Activated CD4-positive, alpha-beta T cell treated with anti-CD3 and anti-CD28 coated beads, Interleukin-2, amount 10 ng/mL, durations not matched to agents 7 days and 5 days (primary cell): ENCODE results near the gene ZNHIT1. TPM values are rescaled to one million over a fixed set of nuclear protein-coding genes. Genes with fewer than 3 reads are reported as not detected.
"Not testable (repeated sequence)": the region's sequence is repeated elsewhere in the genome, so short reads cannot be mapped to it uniquely, and the experiment has no call there.

ENCODE experiments used
- CTCF ChIA-PET: fragments of 350-600 bp; sonication (Branson Sonifier 250); formaldehyde crosslinking; loops from one replicate; lab custom pipeline; 2021; ENCODE audit warnings: antibody characterized with exemption; lab: Charles Lee
- POLR2A ChIA-PET: fragments of 350-600 bp; sonication (Branson Sonifier 250); formaldehyde crosslinking; loops from one replicate; lab custom pipeline; 2021; ENCODE audit warnings: antibody characterized with exemption; lab: Charles Lee
- DNase-seq: peaks from one replicate; pipeline ENCODE4 v3.0.0-alpha.2; 2020
- H3K27ac Mint-ChIP-seq: one replicate; pipeline ENCODE4 v1.8.0; 2021; ENCODE audit warnings: mild to moderate bottlenecking, moderate library complexity, mixed read lengths
- H3K27me3 Mint-ChIP-seq: one replicate; pipeline ENCODE4 v1.8.0; 2021; ENCODE audit warnings: mixed read lengths
- H3K36me3 Mint-ChIP-seq: one replicate; pipeline ENCODE4 v1.8.0; 2021; ENCODE audit warnings: low read depth, mixed read lengths
- H3K4me1 Mint-ChIP-seq: one replicate; pipeline ENCODE4 v1.8.0; 2021; ENCODE audit warnings: mixed read lengths
- H3K4me3 Mint-ChIP-seq: one replicate; pipeline ENCODE4 v1.8.0; 2021; ENCODE audit warnings: mild to moderate bottlenecking, moderate library complexity, mixed read lengths
- H3K9me3 Mint-ChIP-seq: one replicate; pipeline ENCODE4 v1.8.0; 2021; ENCODE audit warnings: mixed read lengths
- total RNA-seq, 2 experiments: library from RNA; stranded (reverse); gene quantifications; one replicate each; pipeline ENCODE4 v1.2.3, GENCODE V29; 2021

ZNHIT1 gene
- total RNA-seq, 2 experiments from 2014 or later: 61.6 to 67.4 TPM

- H3K36me3 Mint-ChIP-seq, H3K4me3 Mint-ChIP-seq, H3K9me3 Mint-ChIP-seq, POLR2A ChIA-PET, DNase-seq, H3K27ac Mint-ChIP-seq: not testable (repeated sequence)
- peaks cover 37% of the 10 kb centered on the region for H3K27me3 Mint-ChIP-seq
- H3K4me1 Mint-ChIP-seq: peaks cover 11% of the 10 kb centered on the region
- CTCF ChIA-PET: interaction anchor here (0.7 to 1.5 kb wide), 5 partner anchors 7 to 838 kb away, joined by 3 to 7 read pairs (median 4); partner anchors contain the start of gene FIS1
Observed at GRCh38 chr7:101199522-101199921, 18.4 kb upstream of the ZNHIT1 start.

DNA sequence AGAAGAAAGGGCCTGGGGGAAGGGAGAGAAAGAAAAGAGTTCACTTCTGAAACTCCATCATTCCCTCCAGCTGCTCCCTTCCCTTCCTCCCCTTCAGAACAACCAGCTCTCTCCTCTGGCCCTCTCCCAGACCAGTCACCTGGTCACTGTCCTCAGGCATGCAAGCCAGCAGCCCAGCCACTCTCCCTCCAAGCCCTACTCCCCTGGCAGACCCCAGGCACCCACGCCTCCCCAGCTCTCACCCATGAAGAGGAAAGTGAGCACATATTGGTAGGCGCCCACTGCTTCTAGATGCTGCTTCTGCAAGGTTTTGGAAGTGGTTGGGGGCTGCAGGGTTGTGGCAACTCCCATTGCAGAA is 17.5 kb upstream of the ZNHIT1 start:
- ChIA-PET POLR2A (no interaction called here), CTCF (interaction anchor here (1.0 to 1.5 kb wide), 4 partner anchors 8 to 57 kb away, joined by 3 to 7 read pairs (median 4); partner anchors contain the start of gene FIS1)
- H3K27ac Mint-ChIP-seq: no peak overlapping the region
- no peaks in the 10 kb centered on the region for H3K9me3 Mint-ChIP-seq
- no peak for DNase-seq
- peaks cover 11% of the 10 kb centered on the region for H3K4me1 Mint-ChIP-seq
- peaks cover 34% of the 10 kb centered on the region for H3K27me3 Mint-ChIP-seq
- no peaks in the 10 kb centered on the region for H3K36me3 Mint-ChIP-seq
- H3K4me3 Mint-ChIP-seq: no peak overlapping the region

DNA sequence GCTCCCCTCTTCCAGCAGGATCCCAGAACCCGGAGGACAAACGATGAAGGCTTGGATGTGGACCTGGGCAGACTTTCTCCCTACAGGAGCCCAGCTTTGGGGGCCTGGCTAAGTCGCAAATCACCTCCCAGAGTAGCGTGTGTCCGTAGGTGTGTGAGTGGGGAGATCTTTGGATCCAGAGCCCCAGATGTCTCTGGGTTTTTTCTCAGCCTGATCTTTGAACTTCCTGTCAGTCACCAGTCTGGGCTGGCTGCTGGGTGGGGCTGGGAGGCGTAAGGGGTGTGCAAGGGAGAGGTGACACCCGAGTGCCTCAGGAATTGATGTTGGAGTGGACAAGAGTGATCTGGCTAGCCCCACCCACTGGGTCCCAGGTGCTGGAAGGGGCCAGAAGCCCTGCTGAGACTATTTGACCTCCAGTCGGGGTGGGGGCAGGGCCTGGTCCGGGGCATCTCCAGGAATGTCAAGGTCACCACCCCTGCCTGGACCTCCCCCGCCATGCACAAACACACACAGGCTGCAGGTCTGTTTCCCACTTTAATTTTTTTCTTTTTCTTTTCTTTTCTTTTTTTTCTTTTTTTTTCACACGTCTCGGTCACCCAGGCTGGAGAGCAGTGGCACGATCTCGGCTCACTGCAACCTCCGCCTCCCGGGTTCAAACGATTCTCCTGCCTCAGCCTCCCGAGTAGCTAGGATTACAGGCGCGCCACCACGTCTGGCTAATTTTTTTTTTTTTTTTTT is 16.9 kb upstream of the ZNHIT1 start, which contains the start of gene MOGAT3:
MOGAT3 (minus strand) TSS at position 175 of the 738 bp plus-strand sequence. CDS start 182 bp downstream, outside the sequence.
- CTCF ChIA-PET: interaction anchor here (0.6 to 1.5 kb wide), 5 partner anchors 9 to 83 kb away, joined by 3 to 7 read pairs (median 4); partner anchors contain the start of gene FIS1
- Mint-ChIP-seq H3K9me3 (no peaks in the 10 kb centered on the region), H3K36me3 (no peaks in the 10 kb centered on the region), H3K27me3 (peaks cover 34% of the 10 kb centered on the region), H3K4me3 (no peak within 1 kb of the TSS), H3K27ac (peak within 1 kb of the TSS; percentile 36), H3K4me1 (peaks cover 11% of the 10 kb centered on the region)
- POLR2A ChIA-PET: no interaction called here
- DNase-seq: no peak

DNA sequence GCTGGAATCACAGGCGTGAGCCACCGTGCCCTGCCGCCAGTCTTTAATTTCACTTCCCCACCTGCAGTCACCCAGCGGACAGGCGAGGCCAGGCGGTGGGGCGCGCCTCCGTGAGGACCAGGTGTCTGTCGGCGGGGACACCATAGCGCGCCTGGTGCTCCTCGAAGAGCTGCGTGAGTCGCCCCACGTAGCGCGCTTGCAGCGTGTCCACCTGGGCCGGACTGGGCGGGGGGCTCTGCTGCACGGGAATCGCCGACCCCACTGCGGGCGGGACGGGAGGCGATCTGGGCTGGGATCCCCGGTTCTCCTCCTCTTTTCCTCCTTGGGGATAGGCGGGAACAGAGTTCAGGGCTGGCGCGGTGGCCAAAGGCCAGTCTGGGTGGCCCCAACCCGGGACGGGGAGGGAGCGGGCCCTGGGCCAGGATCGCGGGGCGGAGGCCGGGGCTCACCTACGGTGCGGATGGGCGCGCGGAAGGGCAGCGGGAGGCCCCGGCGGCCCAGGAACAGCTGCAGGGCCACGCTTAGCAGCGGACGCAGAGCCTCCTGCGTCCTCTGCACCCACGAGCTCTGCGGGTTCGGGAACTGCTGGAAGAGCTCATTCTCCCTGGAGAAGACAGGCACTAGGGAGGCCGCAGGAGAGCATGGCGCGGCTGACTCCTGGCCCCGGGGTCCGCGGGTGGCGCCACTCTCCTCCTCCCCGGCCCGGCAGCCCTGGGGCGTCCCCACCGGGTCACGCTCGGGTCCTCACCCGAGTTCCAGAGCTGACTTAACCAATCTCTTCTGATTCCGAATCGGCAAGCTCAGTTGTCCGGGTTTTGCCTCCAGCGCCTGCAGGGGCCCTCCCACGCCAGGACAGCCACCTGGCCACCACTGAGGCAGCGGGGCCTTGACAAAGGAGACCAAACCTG is 16.0 kb upstream of the ZNHIT1 start:
- Mint-ChIP-seq H3K27me3 (peaks cover 34% of the 10 kb centered on the region), H3K4me1 (peaks cover 11% of the 10 kb centered on the region), H3K36me3 (peaks cover 2% of the 10 kb centered on the region), H3K27ac (no peak overlapping the region), H3K4me3 (no peak overlapping the region), H3K9me3 (no peaks in the 10 kb centered on the region)
- CTCF ChIA-PET: interaction anchor here (0.7 to 3.4 kb wide), 2 partner anchors 10 to 58 kb away, joined by 4 to 14 read pairs; no protein-coding TSS in a partner anchor
- POLR2A ChIA-PET: no interaction called here
- no peak for DNase-seq

DNA sequence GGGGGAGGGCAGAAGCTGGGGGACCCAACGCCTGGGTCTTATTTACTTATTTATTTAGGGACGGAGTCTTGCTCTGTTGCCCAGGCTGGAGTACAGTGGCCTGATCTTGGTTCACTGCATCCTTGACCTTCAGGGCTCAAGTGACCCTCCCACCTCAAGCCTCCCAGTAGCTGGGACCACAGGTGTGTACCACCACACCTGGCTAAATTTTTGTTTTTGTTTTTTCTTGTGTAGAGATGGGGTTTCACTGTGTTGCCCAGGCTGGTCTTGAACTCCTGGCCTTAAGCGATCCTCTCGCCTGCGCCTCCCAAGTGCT is 15.4 kb upstream of the ZNHIT1 start:
- Mint-ChIP-seq H3K36me3 (peaks cover 2% of the 10 kb centered on the region), H3K27me3 (peaks cover 34% of the 10 kb centered on the region), H3K4me1 (peaks cover 11% of the 10 kb centered on the region), H3K27ac (no peak overlapping the region), H3K9me3 (no peaks in the 10 kb centered on the region), H3K4me3 (no peak overlapping the region)
- POLR2A ChIA-PET: no interaction called here
- DNase-seq: no peak
- CTCF ChIA-PET: interaction anchor here (3.4 kb wide), 1 partner anchor 10 kb away, joined by 14 read pairs; no protein-coding TSS in a partner anchor

DNA sequence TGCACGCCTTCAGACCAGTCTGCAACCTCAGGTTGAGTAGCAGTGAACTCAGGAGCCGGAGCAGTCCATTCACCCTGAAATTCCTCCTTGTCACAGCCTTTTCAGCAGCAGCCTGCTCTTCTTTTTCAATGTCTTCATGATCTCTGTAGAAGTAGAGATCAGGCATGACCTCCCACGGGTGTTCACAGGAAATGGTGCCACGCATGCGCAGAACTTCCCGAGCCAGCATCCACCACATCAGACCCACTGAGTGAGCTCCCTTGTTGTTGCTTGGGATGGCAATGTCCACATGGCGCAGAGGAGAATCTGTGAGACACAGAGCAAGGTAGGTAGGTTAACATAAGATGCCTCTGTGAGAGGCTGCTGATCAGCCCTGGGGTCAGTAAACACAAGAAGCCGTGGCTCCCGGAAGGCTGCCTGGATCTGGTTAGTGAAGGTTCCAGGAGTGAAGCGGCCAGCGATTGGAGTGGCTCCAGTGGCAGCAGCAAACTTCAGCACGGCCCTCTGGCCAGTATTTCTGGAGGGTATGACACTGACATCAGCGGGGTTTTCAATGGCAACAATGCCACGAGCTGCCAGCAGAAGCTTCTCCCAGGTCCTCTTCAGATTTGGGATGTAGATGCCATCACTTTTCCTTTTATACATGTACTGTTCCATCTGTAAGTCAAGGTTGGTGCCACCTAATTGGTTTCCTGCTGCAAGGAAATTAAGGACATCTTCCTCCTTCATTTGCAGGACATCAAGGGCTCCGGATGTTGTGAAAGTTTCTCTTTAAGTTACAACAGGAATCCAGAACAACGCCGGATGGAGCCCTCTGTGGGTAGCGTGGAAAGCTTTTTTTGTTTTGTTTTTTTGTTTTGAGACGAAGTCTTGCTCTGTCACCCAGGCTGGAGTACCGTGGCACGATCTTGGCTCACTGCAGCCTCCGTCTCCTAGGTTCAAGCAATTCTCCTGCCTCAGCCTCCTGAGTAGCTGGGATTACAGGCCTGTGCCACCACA is 13.9 kb upstream of the ZNHIT1 start:
- Mint-ChIP-seq H3K27ac (peak overlapping the region; percentile 58), H3K4me1 (peaks cover 11% of the 10 kb centered on the region), H3K27me3 (peaks cover 32% of the 10 kb centered on the region), H3K4me3 (peak overlapping the region; percentile 1)
- H3K36me3 Mint-ChIP-seq, POLR2A ChIA-PET, H3K9me3 Mint-ChIP-seq: not testable (repeated sequence)
- peak; percentile 14 for DNase-seq
- CTCF ChIA-PET: interaction anchor here (0.9 to 3.4 kb wide), 3 partner anchors 11 to 41 kb away, joined by 3 to 14 read pairs (median 3); no protein-coding TSS in a partner anchor

DNA sequence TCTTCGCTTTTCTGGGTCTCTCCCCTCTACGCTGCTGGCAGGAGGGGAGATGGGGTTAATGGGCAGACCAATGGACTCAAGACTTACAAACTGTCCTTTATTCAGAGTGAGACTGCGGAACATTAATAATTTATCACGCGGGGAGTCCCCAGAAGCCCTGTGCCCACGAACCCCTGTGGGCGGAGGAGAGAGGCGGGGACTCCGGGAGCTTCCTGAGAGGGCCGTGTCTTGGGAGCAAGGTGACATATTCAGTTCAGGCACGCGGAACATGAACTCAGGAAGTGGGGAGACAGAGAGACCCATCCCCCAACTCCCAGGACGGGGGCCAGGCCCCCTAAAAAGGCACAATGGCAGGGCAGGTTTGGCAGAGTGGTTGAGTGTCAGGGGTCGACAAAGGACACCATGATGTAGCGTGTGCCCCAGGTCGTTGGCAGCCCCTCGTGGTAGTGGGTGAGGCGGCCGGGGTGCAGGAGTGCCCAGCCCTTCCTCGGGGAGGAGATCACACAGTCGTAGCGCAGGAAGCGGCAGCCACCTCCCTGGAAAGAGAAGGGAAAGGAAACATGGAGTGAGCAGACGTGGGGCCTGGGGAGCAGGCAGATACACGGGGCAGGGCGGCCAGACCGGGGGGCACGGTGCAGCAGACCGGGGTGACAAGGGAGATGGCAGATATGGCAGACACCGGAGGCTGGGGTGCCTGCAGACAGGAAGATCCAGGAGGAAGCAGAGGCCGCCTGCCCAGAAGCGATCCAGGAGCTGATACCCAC is 11.9 kb upstream of the ZNHIT1 start:
- Mint-ChIP-seq H3K36me3 (peaks cover 10% of the 10 kb centered on the region), H3K4me1 (peaks cover 5% of the 10 kb centered on the region), H3K27ac (no peak overlapping the region), H3K9me3 (no peaks in the 10 kb centered on the region), H3K27me3 (peaks cover 22% of the 10 kb centered on the region), H3K4me3 (no peak overlapping the region)
- ChIA-PET POLR2A (no interaction called here), CTCF (interaction anchor here (0.9 to 3.8 kb wide), 3 partner anchors 12 to 38 kb away, joined by 3 to 16 read pairs (median 4); partner anchors contain the start of genes PLOD3 and ZNHIT1)
- DNase-seq: no peak

- no peak overlapping the region for H3K4me3 Mint-ChIP-seq
- no peaks in the 10 kb centered on the region for H3K9me3 Mint-ChIP-seq
Observed at GRCh38 chr7:101206665-101207042, 11.3 kb upstream of the ZNHIT1 start.

GRCh38 chr7:101207459-101207858 is 10.5 kb upstream of the ZNHIT1 start:
- no peaks in the 10 kb centered on the region for H3K9me3 Mint-ChIP-seq
- no peak overlapping the region for H3K4me3 Mint-ChIP-seq
- ChIA-PET CTCF (interaction anchor here (0.9 to 3.8 kb wide), 3 partner anchors 10 to 75 kb away, joined by 3 to 16 read pairs (median 3); partner anchors contain the start of genes PLOD3 and ZNHIT1), POLR2A (no interaction called here)
- no peak for DNase-seq
- H3K4me1 Mint-ChIP-seq: peaks cover 3% of the 10 kb centered on the region
- peaks cover 10% of the 10 kb centered on the region for H3K36me3 Mint-ChIP-seq
- H3K27ac Mint-ChIP-seq: no peak overlapping the region
- H3K27me3 Mint-ChIP-seq: peaks cover 11% of the 10 kb centered on the region

More at GRCh38 chr7:101206665-101207042, 11.3 kb upstream of the ZNHIT1 start:
- DNase-seq: no peak
- Mint-ChIP-seq H3K27ac (no peak overlapping the region), H3K36me3 (peaks cover 10% of the 10 kb centered on the region), H3K27me3 (peaks cover 17% of the 10 kb centered on the region), H3K4me1 (peaks cover 3% of the 10 kb centered on the region)
- ChIA-PET POLR2A (no interaction called here), CTCF (interaction anchor here (0.9 to 3.8 kb wide), 2 partner anchors 11 to 14 kb away, joined by 3 to 16 read pairs; partner anchors contain the start of genes PLOD3 and ZNHIT1)

- H3K9me3 Mint-ChIP-seq: no peaks in the 10 kb centered on the region
- ChIA-PET POLR2A (no interaction called here), CTCF (interaction anchor here (0.6 kb wide), 3 partner anchors 65 to 1004 kb away, joined by 3 to 4 read pairs (median 4); no protein-coding TSS in a partner anchor)
- no peak overlapping the region for H3K27ac Mint-ChIP-seq
- DNase-seq: no peak
- peaks cover under 1% of the 10 kb centered on the region for H3K27me3 Mint-ChIP-seq
- H3K36me3 Mint-ChIP-seq: peaks cover 10% of the 10 kb centered on the region
- no peak overlapping the region for H3K4me3 Mint-ChIP-seq
- H3K4me1 Mint-ChIP-seq: peaks cover 3% of the 10 kb centered on the region
Observed at GRCh38 chr7:101208794-101209193, 9.2 kb upstream of the ZNHIT1 start.

GRCh38 chr7:101210143-101210542 is 7.8 kb upstream of the ZNHIT1 start:
- CTCF ChIA-PET: no interaction called here

More at GRCh38 chr7:101210143-101210542, 7.8 kb upstream of the ZNHIT1 start:
- no peaks in the 10 kb centered on the region for H3K4me1 Mint-ChIP-seq
- H3K27ac Mint-ChIP-seq: no peak overlapping the region
- DNase-seq: no peak
- H3K9me3 Mint-ChIP-seq: no peaks in the 10 kb centered on the region
- H3K27me3 Mint-ChIP-seq: no peaks in the 10 kb centered on the region
- H3K36me3 Mint-ChIP-seq: peaks cover 10% of the 10 kb centered on the region
- no peak overlapping the region for H3K4me3 Mint-ChIP-seq
- POLR2A ChIA-PET: no interaction called here
